ENCODE results near the gene SRRM3. TPM values are rescaled to one million over a fixed set of nuclear protein-coding genes. Genes with fewer than 3 reads are reported as not detected.
"Not testable (repeated sequence)": the region's sequence is repeated elsewhere in the genome, so short reads cannot be mapped to it uniquely, and the experiment has no call there.

Gene SRRM3, protein sequence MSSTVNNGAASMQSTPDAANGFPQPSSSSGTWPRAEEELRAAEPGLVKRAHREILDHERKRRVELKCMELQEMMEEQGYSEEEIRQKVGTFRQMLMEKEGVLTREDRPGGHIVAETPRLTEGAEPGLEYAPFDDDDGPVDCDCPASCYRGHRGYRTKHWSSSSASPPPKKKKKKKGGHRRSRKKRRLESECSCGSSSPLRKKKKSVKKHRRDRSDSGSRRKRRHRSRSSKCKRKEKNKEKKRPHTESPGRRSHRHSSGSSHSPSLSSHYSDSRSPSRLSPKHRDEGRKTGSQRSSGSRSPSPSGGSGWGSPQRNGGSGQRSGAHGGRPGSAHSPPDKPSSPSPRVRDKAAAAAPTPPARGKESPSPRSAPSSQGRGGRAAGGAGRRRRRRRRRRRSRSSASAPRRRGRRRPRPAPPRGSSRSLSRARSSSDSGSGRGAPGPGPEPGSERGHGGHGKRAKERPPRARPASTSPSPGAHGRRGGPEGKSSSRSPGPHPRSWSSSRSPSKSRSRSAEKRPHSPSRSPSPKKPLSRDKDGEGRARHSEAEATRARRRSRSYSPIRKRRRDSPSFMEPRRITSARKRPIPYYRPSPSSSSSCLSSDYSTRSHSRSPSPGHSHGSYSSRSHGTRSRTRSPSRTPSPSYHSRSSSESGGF
- under 1 TPM; 0.92 to 0.95 TPM for total RNA-seq
- long read RNA-seq, partial matches to known transcripts = 2 of 2 reads
- long read RNA-seq, other reads (novel, unspliced or antisense) = 0 of 2 reads

- intact Hi-C loops (cut with DNase I, micrococcal nuclease) = no loop called here
- ATAC-seq (peak; percentile 95), DNase-seq (peak; percentile 54 to 79)
These were observed at the start of gene SRRM3 for GRCh38 chr7:76201732-76202665. Gene SRRM3, plus strand, starts transcription at chr7:76201896. Its CDS starts 33,171 bp downstream, at chr7:76235067.

- DNase-seq (no peak), ATAC-seq (no peak)
- intact Hi-C loops (cut with DNase I, micrococcal nuclease) = no loop called here
These were observed 49.8 kb upstream of the SRRM3 start for GRCh38 chr7:76151932-76152331.

DNA sequence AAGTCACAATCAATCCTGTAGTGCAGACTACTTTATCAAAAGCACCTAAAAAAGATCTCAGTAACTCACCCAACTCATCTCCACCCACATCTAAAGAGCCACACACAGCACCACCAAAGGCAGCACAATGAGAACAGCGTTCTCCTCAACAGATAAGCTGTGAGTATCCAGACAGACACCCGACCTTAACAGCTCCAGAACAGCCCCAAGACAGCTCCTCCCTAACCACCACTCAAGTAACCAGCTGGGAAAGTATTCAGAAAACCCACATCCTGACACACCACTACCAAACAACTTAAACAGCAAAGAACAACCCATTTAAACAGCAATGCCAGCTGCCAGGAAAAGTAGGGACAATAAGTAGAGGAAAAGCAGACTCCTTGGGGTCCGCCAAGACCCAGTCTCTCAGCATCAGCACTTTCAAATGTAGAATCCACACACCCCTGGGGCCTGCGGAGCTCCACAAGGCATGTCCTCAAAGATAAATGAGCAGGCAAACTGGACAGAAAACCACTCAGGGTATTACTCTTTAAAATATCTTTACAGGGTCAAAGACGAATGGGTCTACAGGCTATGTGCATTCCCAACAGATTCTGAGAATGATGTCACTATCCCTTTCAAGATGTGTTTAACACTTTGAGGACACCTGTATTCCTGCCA, 48.0 kb upstream of the SRRM3 start:
- intact Hi-C loops (cut with DNase I, micrococcal nuclease); DNase-seq; ATAC-seq: not testable (repeated sequence)

DNA sequence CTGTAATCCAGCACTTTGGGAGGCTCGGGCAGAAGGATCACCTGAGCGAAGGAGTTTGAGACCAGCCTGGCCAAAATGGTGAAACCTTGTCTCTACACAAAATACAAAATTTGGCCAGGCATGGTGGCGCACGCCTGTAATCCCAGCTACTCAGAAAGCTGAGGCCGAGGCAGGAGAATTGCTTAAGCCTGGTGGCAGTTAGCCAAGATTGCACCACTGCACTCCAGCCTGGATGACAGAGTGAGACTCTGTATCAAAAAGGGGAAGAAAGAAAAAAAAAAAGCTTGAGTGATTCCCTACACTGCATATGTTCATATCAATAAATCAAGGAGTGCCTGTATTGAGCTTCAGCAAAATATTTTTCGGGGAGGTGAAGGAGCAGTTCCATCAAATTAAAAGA, 45.8 kb upstream of the SRRM3 start:
- peak in 1 of 2 donors; percentile 32 for DNase-seq
- intact Hi-C loops (cut with DNase I, micrococcal nuclease) = no loop called here
- ATAC-seq = peak; percentile 28

GRCh38 chr7:76156992-76157685, 44.6 kb upstream of the SRRM3 start:
- ATAC-seq; DNase-seq; intact Hi-C loops (cut with DNase I, micrococcal nuclease): not testable (repeated sequence)

GRCh38 chr7:76158416-76158815, 43.3 kb upstream of the SRRM3 start:
- intact Hi-C loops (cut with DNase I, micrococcal nuclease); DNase-seq: not testable (repeated sequence)

DNA sequence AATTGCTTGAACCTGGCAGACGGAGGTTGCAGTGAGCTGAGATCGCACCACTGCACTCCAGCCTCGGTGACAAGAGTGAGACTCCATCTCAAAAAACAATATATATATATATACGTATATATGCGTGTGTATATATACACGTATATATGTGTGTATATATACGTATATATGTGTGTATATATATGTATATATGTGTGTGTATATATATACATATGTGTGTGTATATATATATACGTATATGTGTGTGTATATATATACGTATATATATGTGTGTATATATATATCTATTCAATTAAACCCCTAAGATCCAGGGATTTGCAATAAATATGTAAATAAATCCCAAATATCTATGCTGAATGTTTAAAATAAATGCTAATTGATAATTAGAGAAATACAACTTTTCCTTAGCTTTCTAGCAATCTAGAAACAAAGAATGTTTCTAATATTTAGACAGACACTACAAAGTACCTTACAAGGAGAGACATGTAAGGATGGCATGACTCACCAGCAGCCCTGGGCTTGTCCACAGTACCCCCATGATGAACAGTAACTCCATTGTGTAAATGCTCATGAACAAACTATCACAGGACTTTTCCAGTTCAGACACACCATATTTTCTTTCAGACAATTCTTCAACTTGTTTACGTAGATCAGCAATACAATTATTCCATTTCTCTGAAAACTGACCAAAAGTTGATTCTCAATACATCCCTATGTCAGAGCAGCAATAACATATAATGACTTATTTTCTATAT, 39.1 kb upstream of the SRRM3 start:
- ATAC-seq; intact Hi-C loops (cut with DNase I, micrococcal nuclease); DNase-seq: not testable (repeated sequence)

More at GRCh38 chr7:76158416-76158815, 43.3 kb upstream of the SRRM3 start:
- ATAC-seq = not testable (repeated sequence)

DNA sequence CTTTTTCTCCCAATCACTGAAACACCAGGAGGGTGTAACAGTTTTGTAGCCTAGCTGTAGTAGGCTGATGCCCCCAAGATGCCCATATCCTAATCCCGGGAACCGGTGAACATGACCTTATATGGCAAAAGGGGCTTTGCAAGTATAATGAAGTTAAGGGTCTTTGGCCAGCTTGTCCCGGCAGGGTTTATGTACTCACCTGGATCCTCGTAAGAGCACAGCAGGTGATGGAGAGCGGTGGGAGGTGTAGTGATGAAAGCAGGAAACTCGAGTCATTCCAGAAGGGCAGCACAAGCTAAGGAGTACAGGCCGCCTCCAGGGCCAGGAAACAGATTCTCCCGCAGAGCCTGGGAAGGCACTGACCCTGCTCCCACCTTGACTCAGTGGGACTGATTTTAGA, 37.9 kb upstream of the SRRM3 start:
- intact Hi-C loops (cut with DNase I, micrococcal nuclease); DNase-seq: not testable (repeated sequence)

GRCh38 chr7:76165106-76165972, 36.4 kb upstream of the SRRM3 start:
- no peak for ATAC-seq
- no peak for DNase-seq
- intact Hi-C loops (cut with DNase I, micrococcal nuclease) = no loop called here

More for the DNA sequence above, 37.9 kb upstream of the SRRM3 start:
- ATAC-seq = not testable (repeated sequence)

- intact Hi-C loops (cut with DNase I, micrococcal nuclease) = no loop called here
- DNase-seq = no peak
- peak; percentile 18 for ATAC-seq
These were observed 35.7 kb upstream of the SRRM3 start for GRCh38 chr7:76165973-76166403.

DNA sequence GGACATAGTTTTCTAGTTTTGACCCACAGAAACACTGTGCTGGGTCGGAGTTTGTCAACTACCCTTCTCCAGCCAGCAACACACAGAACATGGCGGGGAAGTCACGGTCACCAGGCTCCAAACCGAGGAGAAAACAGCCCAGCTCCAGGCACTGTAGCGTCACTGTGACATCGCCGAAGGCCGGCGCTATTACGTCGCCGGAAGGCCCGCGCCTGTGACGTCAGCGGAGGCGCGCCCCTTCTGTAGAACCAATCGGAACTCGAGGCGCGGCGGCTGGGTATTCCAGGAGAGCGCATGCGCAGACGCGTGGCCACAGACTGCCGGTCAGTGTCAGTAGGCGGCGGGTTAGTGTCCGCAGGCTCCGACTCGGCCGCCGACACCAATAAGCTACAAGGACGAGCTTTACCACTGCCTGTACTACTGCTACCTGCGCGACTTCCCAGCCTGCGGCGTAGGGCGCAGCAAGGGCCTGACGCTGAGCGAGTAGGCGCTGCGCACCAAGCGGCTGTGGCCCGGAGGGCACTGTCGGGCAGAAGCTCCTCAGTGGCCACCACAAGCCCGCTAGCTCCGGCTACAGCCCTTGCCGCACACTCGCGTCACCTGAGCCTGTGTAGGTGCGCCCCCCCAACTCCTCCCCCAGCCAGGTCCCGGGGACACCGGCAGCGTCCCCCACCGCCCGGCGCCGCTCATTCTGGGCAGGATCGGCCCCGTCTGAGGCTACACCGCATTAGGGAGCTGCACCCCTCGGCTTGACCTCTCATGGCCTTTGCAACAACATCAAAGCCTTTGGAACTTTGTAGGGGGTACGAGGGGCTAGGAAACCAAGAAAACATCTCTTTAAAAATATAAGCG, 35.1 kb upstream of the SRRM3 start:
- ATAC-seq (peak; percentile 93), DNase-seq (peak; percentile 97 to 98)
- intact Hi-C loops (cut with DNase I, micrococcal nuclease) = no loop called here

DNA sequence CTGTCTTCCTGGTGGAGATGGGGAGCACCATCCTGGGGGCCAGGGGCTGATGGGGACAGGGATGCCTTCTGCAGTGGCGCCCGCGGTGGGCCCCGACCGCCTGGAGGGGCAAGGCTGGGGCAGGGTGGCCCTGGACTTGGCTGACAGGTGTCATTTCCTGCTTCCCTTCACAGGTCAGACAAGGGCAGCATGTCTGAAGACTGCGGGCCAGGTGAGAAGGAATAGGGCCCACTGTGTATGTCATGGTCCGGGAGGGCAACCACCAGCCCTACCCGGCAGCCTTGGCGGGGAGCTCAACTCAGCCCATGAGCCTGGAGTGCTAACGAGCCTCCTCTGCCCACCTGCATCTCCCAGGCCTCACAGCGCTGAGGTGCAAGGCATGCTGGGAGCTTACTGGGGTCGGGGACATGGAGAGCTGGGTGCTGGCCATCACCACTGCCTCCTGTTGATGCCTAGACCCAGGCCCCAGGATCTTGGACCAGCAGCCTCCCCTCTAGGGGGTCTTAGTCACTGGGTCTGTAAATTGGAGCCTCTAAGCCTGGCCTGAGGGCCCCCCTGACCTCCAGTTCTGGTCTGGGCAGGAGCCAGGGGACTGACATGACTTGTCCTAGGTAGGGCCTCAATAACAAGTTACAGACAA, 28.0 kb upstream of the SRRM3 start:
- DNase-seq = no peak
- intact Hi-C loops (cut with DNase I, micrococcal nuclease) = no loop called here
- ATAC-seq = no peak

DNA sequence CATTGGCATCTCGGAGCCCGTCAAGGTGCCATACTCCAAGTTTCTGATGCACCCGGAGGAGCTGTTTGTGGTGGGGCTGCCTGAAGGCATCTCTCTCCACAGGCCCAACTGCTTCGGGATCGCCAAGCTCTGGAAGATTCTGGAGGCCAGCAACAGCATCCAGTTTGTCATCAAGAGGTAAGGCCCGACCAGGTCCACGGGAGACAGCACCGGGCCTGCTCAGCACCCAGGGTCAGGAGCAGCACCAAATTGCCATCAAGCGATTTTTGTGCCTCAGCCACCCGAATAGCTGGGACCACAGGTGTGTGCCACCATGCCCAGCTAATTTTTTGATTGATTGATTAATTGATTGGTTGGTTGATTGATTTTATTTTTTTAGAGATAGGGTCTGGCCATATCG, 24.7 kb upstream of the SRRM3 start:
- intact Hi-C loops (cut with DNase I, micrococcal nuclease); DNase-seq; ATAC-seq: not testable (repeated sequence)

DNA sequence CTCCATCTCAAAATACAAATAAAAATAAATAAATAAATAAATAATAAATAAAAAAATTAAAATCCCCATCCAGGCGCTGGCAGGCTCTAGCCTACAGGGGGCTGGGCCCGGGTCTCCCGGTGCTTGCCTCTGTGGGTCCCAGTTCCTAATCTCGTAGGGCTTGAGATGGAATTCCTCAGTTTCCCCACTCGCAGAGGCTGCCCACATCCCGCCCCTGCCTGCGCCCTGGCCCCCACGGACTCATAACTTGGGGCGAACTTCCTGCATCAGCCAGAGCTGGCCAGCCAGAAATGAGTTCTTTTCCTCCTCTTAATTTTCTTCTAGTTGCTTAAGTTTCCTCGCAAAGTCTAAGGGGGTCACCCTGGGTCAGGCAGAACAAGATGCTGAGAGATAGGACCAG, 22.0 kb upstream of the SRRM3 start:
- DNase-seq = no peak
- no peak for ATAC-seq
- intact Hi-C loops (cut with DNase I, micrococcal nuclease) = no loop called here

Measured in left colon (tissue), 2 donors.